Activated T-cell treated with anti-CD3 and anti-CD28 coated beads, Interleukin-2, amount 50 U/mL, for 1 hour (primary cell): ENCODE measurements around the gene NEDD4.
"Not testable (repeated sequence)": the region's sequence is repeated elsewhere in the genome, so short reads cannot be mapped to it uniquely, and the experiment has no call there.

ENCODE experiments used
- DNase-seq: peaks from one replicate; pipeline ENCODE4 v3.0.0-alpha.2; 2020

The NEDD4 gene

DNA sequence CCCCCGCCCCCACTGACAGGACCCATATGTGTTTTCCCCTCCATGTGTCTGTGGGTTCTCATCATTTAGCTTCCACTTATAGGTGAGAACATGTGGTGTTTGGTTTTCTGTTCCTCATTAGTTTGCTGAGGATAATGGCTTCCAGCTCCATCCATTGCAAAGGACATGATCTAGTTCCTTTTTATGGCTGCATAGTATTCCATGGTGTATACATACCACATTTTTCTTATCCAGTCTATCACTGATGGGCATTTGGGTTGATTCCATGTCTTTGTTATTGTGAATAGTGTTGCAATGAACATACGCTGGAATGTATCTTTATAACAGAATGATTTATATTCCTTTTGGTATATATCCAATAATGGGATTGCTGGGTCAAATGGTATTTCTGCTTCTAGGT, 171.7 kb downstream of the NEDD4 start:
- DNase-seq: not testable (repeated sequence)

DNA sequence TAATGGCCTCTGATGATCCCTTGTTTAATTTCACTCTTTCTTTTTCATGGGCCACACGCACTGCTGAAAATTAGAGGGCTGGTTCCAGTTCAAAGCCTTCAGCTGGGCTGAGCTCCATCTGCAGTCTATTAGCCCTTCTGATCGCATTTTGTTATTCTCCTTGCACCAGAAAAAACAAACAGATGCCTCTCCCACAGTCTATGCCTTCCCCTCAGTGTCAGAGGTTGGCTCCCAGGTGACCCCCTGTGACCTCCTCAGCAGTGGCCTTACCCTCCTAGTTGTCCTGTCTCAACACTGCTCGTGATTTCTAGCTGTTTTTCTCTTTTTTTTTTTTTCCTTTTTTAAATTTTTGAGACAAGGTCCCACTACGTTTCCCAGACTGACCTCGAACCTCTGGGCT, 173.4 kb downstream of the NEDD4 start:
- DNase-seq: no peak

DNA sequence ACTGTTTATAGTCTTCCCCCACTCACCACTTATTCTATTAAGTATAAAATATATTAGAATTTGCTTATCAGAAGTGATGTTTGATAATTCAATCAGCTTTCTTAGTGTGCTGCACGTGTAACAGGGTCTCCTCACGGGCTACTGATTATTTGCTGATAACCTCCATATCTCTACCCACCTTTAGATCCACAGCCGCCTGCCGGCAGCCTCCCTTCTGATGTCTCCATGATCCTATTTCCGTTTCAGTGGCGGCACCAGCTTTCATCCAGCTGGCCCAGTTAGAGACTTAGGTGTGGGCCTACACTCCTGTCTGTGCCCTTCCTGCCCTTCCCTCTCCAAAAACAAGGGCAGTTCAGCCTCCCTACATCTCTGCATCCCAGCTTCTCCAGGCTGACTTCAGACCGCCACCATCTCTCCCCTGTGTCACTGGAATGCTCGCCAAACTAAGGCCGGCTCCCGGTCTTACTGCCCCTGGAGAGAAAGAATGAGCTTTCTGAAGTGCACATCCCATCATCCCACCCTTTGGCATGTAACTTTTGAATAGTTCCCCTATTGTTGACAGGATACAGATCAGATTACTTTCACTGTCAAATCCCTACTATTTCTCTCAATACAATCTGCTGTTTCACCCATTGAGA, 173.9 kb downstream of the NEDD4 start:
- DNase-seq: no peak

DNA sequence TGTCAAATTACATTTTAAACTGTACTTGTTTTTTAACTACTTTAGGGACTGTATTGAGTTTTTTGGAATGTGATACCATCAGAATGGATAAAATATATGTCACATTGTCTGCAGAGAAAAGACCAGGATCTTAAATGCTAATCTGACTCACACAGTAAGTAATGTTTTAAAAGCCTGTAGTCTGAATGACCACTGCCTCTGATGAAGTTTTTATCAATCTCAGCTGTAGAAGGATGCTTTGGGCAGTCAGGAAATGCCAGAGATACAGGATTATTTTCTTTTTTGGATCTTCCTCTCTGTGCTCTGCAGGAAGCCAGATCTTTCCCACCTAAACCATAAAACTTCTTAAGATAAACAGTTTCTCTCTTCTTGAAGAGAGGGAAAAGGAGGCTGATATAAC, 177.4 kb downstream of the NEDD4 start:
- DNase-seq: no peak

DNA sequence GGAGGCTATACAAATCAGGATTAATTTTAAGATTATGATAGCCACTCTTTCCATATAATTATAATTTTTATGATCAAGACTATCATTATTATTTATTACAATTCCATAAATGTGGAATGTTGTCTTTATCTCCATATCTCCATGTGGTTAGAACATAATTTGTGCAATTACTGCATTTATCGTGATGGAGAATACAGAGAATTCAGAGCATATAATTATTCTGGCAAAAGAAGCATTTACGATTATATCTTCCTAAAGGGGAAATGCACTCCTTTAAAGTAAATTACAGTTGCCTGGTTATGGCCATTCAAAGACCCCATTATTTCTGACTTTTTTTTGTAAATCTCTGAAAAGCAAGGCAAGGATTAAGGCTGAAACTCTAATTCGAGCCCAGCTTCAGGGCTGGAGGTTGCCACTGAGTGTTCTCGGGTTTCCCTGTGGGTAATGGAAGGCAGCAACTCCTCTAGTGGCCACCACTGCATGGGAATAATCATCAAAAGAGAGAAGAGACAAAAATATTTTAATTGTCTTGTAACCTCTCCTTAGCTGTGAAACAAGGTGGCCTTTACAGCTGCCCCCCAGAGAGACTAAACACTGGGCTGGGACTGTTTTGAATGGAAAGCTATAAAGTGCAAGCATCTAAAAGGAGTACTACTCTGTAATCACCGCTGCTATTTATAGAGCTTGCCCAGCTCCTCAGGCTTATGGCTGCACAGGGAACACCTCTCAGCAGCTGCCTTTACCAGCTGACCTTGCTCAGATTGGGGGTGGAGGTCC, 190.6 kb downstream of the NEDD4 start:
- no peak for DNase-seq

DNA sequence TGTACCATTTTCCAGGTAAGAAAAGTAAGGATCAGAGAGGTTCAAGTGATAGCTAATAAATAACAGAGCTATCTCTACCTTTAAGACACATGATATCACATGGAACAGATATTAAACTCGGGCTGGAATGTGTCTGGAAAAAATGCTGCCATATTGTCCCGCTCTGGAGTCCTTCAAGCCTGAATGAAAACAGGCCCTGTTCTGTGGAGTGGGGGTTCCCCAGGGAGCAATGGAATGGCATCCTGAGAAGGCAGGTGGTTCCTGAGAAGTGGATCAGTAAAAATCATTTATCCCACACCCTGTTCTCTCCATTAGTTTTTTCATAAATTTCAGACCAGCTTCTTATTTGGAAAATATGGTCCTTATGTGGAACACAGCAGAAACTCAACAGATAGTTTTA, 193.2 kb downstream of the NEDD4 start:
- no peak for DNase-seq

DNA sequence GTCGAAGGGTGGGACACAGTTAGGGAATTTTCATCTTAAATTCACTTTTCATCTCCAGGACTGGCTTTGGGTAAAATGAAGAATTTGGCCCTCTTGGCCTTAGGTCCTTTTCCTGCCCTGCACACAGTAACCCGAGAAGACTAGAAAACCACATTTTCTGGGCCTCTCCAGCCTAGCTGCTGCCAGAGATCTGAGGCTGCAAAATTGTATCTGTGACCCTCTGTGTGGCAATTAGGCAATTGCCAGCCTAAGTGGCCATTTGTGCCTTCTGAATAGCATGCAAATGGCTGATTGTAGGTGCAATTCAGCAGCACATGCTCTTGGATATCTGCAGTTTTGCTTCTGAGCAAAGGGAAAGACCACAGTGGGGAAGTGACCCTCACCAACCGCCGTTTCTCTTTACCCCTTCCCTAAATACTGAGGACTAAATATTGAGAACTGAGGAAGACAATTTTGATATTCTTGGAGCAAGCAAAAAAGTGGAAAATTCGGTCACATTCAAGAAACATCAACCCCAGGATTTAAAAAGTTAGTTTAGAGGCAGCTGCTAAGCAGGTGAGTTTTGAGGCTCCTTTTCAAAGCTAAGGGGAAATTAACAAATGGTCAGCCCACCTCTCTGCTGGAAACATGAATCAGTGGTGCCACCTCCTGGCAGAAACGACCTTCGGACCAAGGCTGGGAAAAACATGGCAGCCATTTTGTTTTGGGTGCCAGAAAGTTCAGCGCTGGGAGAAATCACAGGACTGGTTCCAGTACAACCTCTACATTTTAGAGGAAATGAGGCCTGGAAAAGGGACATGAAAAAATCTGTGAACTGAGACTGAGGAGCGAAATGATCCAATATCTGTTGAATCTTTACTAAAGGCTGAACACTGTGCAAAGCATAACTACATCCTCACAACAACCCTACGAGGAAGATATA, 193.9 kb downstream of the NEDD4 start:
- no peak for DNase-seq

DNA sequence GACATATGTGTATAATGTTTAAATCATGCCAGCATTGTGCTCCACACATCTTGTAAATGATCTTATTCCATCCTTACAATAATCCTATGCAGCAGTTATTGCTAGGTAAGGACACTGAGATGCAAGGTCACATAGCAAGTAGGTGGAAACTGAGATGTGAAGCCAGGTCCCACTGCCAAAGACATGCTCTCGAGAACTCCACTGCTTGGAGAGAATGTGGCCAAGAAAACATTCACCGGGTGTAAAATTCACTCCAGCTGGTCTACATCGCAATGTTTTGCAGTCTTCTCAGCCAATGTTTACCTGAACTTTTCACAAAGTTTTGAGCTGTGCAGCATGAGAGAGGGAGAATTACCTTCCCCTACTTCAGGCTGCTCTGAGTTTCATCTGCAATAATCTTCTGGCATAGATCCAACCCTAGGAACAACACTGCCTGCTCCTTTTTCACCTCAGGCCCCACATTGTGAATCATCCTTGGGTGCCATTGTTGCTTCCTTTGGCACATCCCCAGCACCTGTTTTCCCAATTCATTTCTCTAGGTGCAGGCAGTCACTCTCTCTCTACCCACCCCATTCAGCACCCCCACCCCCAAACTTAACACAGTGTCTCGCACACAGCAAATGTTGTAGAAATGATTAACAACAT, 197.0 kb downstream of the NEDD4 start:
- DNase-seq: no peak

DNA sequence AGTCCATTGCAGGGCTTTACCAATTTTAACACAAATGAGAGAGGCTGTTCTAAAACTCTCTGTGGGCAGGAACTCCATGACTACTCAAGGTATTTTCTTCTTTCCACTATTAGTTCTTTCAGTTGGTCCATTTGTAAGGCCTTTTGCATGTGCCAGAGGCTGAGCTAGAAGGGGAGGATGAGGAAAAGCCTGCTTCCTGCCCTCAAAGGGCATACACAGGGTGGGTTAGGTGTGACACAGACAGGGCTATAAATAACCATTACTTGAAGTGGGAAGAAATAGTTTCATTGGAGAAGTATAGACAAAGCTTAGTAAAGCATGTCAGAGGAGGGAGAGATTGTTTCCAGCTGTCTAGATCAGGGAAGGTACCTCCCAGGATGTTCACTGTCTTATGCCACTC, 198.4 kb downstream of the NEDD4 start:
- no peak for DNase-seq

DNA sequence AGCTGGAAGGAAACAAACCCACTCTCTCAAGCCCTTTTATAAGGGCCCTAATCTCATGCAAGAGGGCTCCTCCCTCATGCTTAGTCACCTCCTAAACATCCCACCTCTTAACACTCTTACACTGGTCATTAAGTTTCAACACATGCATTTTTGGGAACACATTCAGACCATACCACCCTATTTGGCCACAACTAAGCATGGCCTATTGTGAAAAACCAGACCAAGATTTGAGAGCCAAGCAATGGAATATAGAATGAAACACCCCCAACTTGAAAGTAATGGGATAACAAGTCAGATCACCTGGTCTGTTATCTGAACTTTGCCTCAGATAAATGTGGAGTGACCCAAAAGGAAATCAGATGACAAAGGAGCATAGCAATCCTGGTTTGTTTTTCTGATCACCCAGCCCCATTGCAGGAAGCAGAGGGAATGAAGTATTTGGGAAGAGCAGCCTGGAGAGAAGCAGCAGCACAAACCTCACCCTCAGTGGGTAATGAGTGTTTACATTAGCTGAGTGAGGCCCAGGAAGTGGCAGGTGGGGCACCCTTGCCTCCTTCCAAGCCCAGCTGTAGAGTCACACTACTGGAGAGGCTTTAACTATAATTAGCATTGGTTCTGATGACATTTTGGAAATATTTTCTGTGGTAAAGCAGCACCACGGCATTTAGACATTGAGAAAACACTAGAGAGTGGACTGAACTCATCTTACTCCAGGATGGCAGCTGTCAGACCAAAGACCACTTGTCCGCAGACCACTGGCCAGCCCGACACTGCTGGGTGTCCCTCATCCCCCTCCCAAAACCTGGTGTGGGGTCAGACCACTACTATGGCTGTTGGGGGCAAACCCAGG, 201.6 kb downstream of the NEDD4 start:
- no peak for DNase-seq

DNA sequence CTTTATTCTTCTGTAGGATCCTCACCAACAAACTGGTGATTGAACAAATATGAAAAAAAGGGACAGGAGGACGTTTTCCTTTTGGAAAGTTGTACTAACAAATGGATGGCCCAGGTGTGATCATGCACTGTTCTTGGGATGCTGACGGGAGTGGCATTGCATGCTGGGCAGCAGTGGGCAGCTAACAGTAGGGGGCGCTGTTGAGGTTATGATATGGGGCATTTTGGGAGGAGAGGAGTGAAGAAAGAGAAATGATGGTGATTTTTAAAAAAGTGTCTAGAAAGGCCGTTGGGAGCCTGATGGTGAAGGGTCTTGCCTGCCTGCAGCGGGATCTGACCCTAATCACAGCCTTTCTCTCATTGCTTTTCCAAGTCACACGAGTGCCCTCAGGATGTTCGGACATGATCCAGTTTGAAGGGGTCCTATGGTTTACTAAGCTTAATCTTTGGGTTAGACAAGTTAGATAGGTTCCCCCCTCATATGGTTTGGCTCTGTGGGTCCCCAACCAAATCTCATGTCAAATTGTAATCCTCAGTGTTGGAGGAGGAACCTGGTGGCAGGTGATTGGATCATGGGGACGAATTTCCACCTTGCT, 204.2 kb downstream of the NEDD4 start:
- peak; percentile 35 for DNase-seq

DNA sequence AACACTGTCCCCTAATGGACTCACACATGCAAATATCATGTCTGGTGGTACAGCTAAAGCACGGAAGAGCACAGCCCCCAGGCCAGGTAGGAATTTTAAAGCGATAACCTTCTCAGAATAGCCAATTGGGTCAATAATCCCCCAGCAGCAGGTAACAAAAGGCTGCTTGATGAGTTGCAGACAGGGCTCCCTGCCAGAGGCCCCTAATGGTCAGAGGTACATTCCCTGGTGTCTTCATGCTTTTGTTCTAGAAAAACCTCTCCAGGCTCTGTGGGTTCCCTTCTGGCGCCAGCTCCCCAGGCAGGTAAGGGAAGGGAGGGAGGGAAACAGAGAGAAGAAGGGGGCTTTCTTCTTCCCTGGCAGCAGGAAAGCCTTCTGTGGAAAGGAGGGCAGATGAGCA, 207.1 kb downstream of the NEDD4 start:
- no peak for DNase-seq

DNA sequence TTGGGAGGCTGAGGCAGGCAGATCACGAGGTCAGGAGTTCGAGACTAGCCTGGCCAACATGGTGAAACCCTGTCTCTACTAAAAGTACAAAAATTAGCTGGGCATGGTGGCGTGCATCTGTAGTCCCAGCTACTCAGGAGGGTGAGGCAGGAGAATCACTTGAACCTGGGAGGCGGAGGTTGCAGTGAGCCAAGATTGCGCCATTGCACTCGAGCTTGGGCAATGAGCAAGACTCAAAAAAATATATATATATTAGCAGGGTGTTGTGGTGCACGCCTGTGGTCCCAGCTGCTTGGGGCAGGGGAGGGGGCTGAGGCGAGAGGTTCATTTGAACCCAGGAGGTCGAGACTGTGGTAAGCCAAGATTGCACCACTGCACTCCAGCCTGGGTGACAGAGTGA, 207.8 kb downstream of the NEDD4 start:
- not testable (repeated sequence) for DNase-seq

DNA sequence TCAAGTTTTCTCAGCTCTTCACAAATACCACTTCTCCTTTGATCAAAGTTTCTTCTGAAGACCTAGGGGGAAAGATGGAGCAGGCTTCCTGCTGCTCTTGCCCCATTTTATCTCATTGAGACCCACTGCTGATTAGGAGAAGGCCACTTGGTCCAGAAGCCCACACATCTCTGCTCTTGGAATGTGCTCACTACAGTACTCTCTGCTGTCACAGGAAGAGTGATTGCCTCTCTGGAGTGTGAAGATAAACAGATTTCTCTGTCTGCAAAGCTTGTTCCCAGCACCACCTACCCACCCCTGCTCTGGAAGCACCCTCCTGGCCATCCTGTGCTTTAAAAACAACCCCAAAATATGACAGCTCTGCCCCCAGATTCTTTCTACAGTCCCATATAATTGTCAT, 209.1 kb downstream of the NEDD4 start:
- DNase-seq: no peak

DNA sequence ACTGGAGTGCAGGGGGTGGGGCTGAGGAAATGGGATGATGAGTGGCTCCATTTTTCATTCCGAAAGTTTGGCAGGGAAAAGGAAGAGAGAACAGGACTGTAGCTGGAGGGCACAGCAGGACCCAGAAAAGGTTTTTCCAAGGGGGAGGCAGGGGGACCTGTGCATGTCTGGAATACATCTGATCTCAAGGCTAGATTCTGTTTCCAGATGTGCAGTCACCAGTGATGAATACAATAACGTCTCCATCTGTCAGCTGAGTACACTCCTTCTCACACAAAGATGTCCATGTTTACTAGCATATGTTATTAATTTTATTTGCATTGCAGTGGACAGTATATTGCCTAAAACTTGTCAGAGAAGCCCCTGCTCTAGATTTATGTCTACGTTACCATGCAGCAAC, 210.5 kb downstream of the NEDD4 start:
- DNase-seq: no peak

DNA sequence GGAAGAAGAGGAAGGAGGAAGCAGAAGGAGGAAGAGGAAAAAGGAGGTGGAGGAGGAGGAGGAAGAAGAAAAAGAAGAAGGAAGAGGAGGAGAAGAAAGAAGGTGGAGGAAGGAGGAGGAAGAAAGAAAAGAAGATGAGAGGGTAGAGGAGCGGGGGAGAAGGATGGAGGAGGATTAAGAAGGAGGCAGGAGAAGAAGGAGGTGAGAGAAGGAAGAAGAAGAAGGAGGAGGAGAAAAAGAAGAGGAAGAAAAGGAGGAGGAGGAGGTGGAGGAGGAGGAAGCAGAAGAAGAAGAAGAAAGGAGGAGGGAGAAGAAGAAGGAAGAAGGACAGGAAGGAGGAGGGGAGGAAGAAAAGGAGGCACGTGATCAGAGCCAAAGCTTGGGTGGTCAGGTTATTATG, 213.1 kb downstream of the NEDD4 start:
- no peak for DNase-seq

DNA sequence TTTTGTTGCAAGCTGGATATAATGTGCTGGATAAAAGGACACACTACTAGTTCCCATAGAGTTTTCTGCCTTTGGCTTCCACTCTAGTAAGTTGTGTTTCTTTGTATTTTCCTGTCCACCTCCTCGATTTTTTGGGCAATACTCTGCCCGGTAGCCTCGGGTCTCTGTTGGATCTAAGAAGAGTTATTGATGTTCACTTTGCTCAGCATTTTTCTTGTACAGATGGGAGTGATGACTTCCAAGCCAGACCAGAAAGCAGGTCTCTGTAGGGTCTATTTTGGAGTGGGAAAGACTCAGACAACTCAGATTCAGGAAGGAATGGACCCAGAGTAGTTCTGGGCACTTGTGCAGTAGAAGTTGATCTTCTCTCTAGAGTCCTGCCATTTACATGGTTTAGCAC, 214.5 kb downstream of the NEDD4 start:
- DNase-seq: no peak
